ENCODE results near the gene OR2A1.
"Not testable (repeated sequence)": the region's sequence is repeated elsewhere in the genome, so short reads cannot be mapped to it uniquely, and the experiment has no call there.

Gene OR2A1

GRCh38 chr7:144311872-144312469, at the start of gene OR2A1:
Gene OR2A1 (plus strand): TSS chr7:144312419. CDS start chr7:144318125, 5,706 bp downstream.
- DNase-seq (ENCODE audit: extremely low spot score); CTCF ChIA-PET; POLR2A ChIA-PET: not testable (repeated sequence)

GRCh38 chr7:144264692-144265091, 47.5 kb upstream of the OR2A1 start, which contains the start of gene OR2A7:
Gene OR2A7 (minus strand): TSS chr7:144264792. CDS start chr7:144259628, 5,164 bp downstream.
- POLR2A ChIA-PET; DNase-seq (ENCODE audit: extremely low spot score); CTCF ChIA-PET: not testable (repeated sequence)

GRCh38 chr7:144269188-144269587, 43.0 kb upstream of the OR2A1 start, which contains the start of gene CTAGE8:
Gene CTAGE8 (minus strand): TSS chr7:144269288. CDS start chr7:144269250, 38 bp downstream.
- CTCF ChIA-PET; POLR2A ChIA-PET; DNase-seq (ENCODE audit: extremely low spot score): not testable (repeated sequence)

- DNase-seq (ENCODE audit: extremely low spot score); CTCF ChIA-PET; POLR2A ChIA-PET: not testable (repeated sequence)
Measured at GRCh38 chr7:144275281-144275680, 36.9 kb upstream of the OR2A1 start.

- POLR2A ChIA-PET; CTCF ChIA-PET; DNase-seq (ENCODE audit: extremely low spot score): not testable (repeated sequence)
Measured at GRCh38 chr7:144280010-144280409, 32.2 kb upstream of the OR2A1 start.

GRCh38 chr7:144281981-144282380, 30.2 kb upstream of the OR2A1 start:
- DNase-seq (ENCODE audit: extremely low spot score); CTCF ChIA-PET; POLR2A ChIA-PET: not testable (repeated sequence)

GRCh38 chr7:144282490-144282889, 29.7 kb upstream of the OR2A1 start:
- DNase-seq (ENCODE audit: extremely low spot score); POLR2A ChIA-PET; CTCF ChIA-PET: not testable (repeated sequence)

- POLR2A ChIA-PET; DNase-seq (ENCODE audit: extremely low spot score); CTCF ChIA-PET: not testable (repeated sequence)
Measured at GRCh38 chr7:144283716-144284115, 28.5 kb upstream of the OR2A1 start.

GRCh38 chr7:144287171-144287784, 24.9 kb upstream of the OR2A1 start:
- DNase-seq (ENCODE audit: extremely low spot score); POLR2A ChIA-PET; CTCF ChIA-PET: not testable (repeated sequence)

GRCh38 chr7:144291607-144292006, 20.6 kb upstream of the OR2A1 start:
- CTCF ChIA-PET; DNase-seq (ENCODE audit: extremely low spot score); POLR2A ChIA-PET: not testable (repeated sequence)

- CTCF ChIA-PET; DNase-seq (ENCODE audit: extremely low spot score); POLR2A ChIA-PET: not testable (repeated sequence)
Measured at GRCh38 chr7:144292384-144293161, 19.6 kb upstream of the OR2A1 start.

GRCh38 chr7:144293794-144294499, 18.3 kb upstream of the OR2A1 start:
- POLR2A ChIA-PET, CTCF ChIA-PET: not testable (repeated sequence)

GRCh38 chr7:144302578-144303303, 9.5 kb upstream of the OR2A1 start:
- CTCF ChIA-PET; POLR2A ChIA-PET; DNase-seq (ENCODE audit: extremely low spot score): not testable (repeated sequence)

More at GRCh38 chr7:144293794-144294499, 18.3 kb upstream of the OR2A1 start:
- not testable (repeated sequence) for DNase-seq (ENCODE audit: extremely low spot score)

GRCh38 chr7:144303607-144304006, 8.6 kb upstream of the OR2A1 start:
- POLR2A ChIA-PET = not testable (repeated sequence)

GRCh38 chr7:144305156-144305555, 7.1 kb upstream of the OR2A1 start:
- POLR2A ChIA-PET; DNase-seq (ENCODE audit: extremely low spot score); CTCF ChIA-PET: not testable (repeated sequence)

More at GRCh38 chr7:144303607-144304006, 8.6 kb upstream of the OR2A1 start:
- CTCF ChIA-PET; DNase-seq (ENCODE audit: extremely low spot score): not testable (repeated sequence)

GRCh38 chr7:144309702-144310101, 2.5 kb upstream of the OR2A1 start:
- CTCF ChIA-PET; DNase-seq (ENCODE audit: extremely low spot score); POLR2A ChIA-PET: not testable (repeated sequence)

GRCh38 chr7:144311218-144311617, 1.0 kb upstream of the OR2A1 start:
- CTCF ChIA-PET; POLR2A ChIA-PET; DNase-seq (ENCODE audit: extremely low spot score): not testable (repeated sequence)

- POLR2A ChIA-PET; CTCF ChIA-PET; DNase-seq (ENCODE audit: extremely low spot score): not testable (repeated sequence)
Measured at GRCh38 chr7:144317537-144317936, 5.3 kb downstream of the OR2A1 start.

All from GM10248 (cell line).